DMS114 treated with DMSO at 0.1 percent for 48 hours (cell line): ENCODE measurements around the gene PROZ.

Source experiments
- DNase-seq: peaks from one replicate; lab custom pipeline; 2025; ENCODE audit not compliant: unreplicated experiment; lab: John Stamatoyannopoulos, UW

PROZ gene

GRCh38 chr13:113140677-113141600, 17.5 kb upstream of the PROZ start:
- DNase-seq, result no peak

GRCh38 chr13:113141601-113141970, 16.9 kb upstream of the PROZ start:
- no peak for DNase-seq

- DNase-seq, result no peak
Measured at GRCh38 chr13:113142876-113143275, 15.6 kb upstream of the PROZ start.

GRCh38 chr13:113143466-113144254, 14.8 kb upstream of the PROZ start:
- no peak for DNase-seq

GRCh38 chr13:113144255-113144629, 14.2 kb upstream of the PROZ start:
- no peak for DNase-seq

GRCh38 chr13:113145496-113145895, 13.0 kb upstream of the PROZ start:
- no peak for DNase-seq

- no peak for DNase-seq
Measured at GRCh38 chr13:113145911-113146598, 12.4 kb upstream of the PROZ start.

GRCh38 chr13:113146750-113147149, 11.7 kb upstream of the PROZ start:
- DNase-seq, result no peak

GRCh38 chr13:113147206-113147605, 11.2 kb upstream of the PROZ start:
- DNase-seq, result no peak

GRCh38 chr13:113148407-113148806, 10.0 kb upstream of the PROZ start:
- no peak for DNase-seq

- DNase-seq, result no peak
Measured at GRCh38 chr13:113148940-113149503, 9.4 kb upstream of the PROZ start.

- DNase-seq, result no peak
Measured at GRCh38 chr13:113149711-113150549, 8.5 kb upstream of the PROZ start.

- DNase-seq, result no peak
Measured at GRCh38 chr13:113150550-113151365, 7.7 kb upstream of the PROZ start.

GRCh38 chr13:113151745-113152690, 6.4 kb upstream of the PROZ start:
- DNase-seq, result no peak

GRCh38 chr13:113152691-113152983, 5.8 kb upstream of the PROZ start:
- DNase-seq, result no peak

- no peak for DNase-seq
Measured at GRCh38 chr13:113152984-113153809, 5.3 kb upstream of the PROZ start.

GRCh38 chr13:113153810-113154748, 4.4 kb upstream of the PROZ start:
- no peak for DNase-seq
